HFFc6 (cell line): ENCODE measurements around the gene REXO1. TPM values are rescaled to one million over a fixed set of nuclear protein-coding genes. Genes with fewer than 3 reads are reported as not detected.

Source experiments
- DNase-seq: peaks from one replicate; pipeline ENCODE4 v3.0.0-alpha.2; 2018
- H3K27ac Mint-ChIP-seq: 2 replicates; pipeline ENCODE4 v1.8.0; 2020; ENCODE audit warnings: mild to moderate bottlenecking, mixed read lengths
- H3K27me3 Mint-ChIP-seq: 2 replicates; pipeline ENCODE4 v1.8.0; 2021; ENCODE audit warnings: mild to moderate bottlenecking, moderate library complexity, mixed read lengths; ENCODE audit not compliant: insufficient read depth
- H3K36me3 Mint-ChIP-seq: 2 replicates; pipeline ENCODE4 v1.8.0; 2021; ENCODE audit warnings: low read depth, mixed read lengths
- H3K4me1 Mint-ChIP-seq: 2 replicates; pipeline ENCODE4 v1.8.0; 2020; ENCODE audit warnings: low read depth, mixed read lengths
- H3K4me3 Mint-ChIP-seq: 2 replicates; pipeline ENCODE4 v1.8.0; 2020; ENCODE audit warnings: mild to moderate bottlenecking, moderate library complexity, mixed read lengths
- H3K9me3 Mint-ChIP-seq: 2 replicates; pipeline ENCODE4 v1.8.0; 2020; ENCODE audit warnings: mild to moderate bottlenecking, mixed read lengths
- long read RNA-seq: library from polyadenylated mRNA; unstranded; transcript quantifications from one replicate; pipeline ENCODE4 v2.0.0, GENCODE V29; 2019
- total RNA-seq, 6 experiments: library from RNA; stranded (reverse); fragmentation: NEBNext Ultra II Directional; extraction: Animal tissue kit (Norgen Biotek cat#: 25700); gene quantifications; 2 replicates in 1 of 6; 3 replicates in 5 of 6; pipeline ENCODE4 v1.2.3, GENCODE V29; 2021
- TF ChIP-seq, protein P1 (sequence below): fragments of 200-600 bp; sonication (generic); IDR thresholded peaks from 2 replicates; pipeline ENCODE4 v1.5.0; 2021; ENCODE audit warnings: antibody characterized with exemption, mild to moderate bottlenecking

Gene REXO1, protein sequence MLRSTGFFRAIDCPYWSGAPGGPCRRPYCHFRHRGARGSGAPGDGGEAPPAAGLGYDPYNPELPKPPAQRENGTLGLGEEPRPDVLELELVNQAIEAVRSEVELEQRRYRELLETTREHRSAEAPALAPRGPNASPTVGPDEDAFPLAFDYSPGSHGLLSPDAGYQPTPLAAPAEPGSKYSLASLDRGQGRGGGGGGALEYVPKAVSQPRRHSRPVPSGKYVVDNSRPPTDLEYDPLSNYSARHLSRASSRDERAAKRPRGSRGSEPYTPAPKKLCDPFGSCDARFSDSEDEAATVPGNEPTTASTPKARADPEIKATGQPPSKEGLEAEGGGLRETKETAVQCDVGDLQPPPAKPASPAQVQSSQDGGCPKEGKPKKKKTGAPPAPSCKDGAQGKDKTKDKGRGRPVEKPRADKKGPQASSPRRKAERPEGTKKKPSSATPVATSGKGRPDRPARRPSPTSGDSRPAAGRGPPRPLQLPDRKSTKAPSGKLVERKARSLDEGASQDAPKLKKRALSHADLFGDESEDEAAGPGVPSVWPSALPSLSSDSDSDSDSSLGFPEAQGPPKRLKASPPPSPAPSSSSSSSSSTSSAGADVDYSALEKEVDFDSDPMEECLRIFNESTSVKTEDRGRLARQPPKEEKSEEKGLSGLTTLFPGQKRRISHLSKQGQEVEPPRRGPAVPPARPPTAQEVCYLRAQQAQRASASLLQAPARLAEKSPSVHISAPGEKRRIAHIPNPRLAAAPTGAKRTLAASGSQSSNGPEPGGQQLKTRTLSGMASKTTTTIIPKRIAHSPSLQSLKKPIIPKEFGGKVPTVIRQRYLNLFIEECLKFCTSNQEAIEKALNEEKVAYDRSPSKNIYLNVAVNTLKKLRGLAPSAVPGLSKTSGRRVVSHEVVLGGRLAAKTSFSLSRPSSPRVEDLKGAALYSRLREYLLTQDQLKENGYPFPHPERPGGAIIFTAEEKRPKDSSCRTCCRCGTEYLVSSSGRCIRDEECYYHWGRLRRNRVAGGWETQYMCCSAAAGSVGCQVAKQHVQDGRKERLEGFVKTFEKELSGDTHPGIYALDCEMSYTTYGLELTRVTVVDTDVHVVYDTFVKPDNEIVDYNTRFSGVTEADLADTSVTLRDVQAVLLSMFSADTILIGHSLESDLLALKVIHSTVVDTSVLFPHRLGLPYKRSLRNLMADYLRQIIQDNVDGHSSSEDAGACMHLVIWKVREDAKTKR
- total RNA-seq: 10 to 100 TPM; 32.9 to 38.2 (median 34.6) TPM
- long read RNA-seq, partial matches to known transcripts: 2 of 3 reads
- long read RNA-seq, other reads (novel, unspliced or antisense): 1 of 3 reads

GRCh38 chr19:1848399-1849131 lies at the start of gene REXO1:
TSS of gene REXO1 (minus strand) at chr19:1848483. CDS start at chr19:1848358, 125 bp downstream.
- H3K4me3 Mint-ChIP-seq: peak within 1 kb of the TSS; percentile 98
- peak within 1 kb of the TSS; percentile 98 for H3K27ac Mint-ChIP-seq
- peaks cover 9% of the 10 kb centered on the region for H3K36me3 Mint-ChIP-seq
- peak; percentile 88 for DNase-seq
- TF ChIP-seq, protein P1, sequence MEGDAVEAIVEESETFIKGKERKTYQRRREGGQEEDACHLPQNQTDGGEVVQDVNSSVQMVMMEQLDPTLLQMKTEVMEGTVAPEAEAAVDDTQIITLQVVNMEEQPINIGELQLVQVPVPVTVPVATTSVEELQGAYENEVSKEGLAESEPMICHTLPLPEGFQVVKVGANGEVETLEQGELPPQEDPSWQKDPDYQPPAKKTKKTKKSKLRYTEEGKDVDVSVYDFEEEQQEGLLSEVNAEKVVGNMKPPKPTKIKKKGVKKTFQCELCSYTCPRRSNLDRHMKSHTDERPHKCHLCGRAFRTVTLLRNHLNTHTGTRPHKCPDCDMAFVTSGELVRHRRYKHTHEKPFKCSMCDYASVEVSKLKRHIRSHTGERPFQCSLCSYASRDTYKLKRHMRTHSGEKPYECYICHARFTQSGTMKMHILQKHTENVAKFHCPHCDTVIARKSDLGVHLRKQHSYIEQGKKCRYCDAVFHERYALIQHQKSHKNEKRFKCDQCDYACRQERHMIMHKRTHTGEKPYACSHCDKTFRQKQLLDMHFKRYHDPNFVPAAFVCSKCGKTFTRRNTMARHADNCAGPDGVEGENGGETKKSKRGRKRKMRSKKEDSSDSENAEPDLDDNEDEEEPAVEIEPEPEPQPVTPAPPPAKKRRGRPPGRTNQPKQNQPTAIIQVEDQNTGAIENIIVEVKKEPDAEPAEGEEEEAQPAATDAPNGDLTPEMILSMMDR: peak; percentile 98
- H3K27me3 Mint-ChIP-seq: peaks cover 4% of the 10 kb centered on the region
- peaks cover 32% of the 10 kb centered on the region for H3K4me1 Mint-ChIP-seq
- no peaks in the 10 kb centered on the region for H3K9me3 Mint-ChIP-seq

GRCh38 chr19:1896508-1896907 lies 48.2 kb upstream of the REXO1 start:
- Mint-ChIP-seq H3K9me3 (no peaks in the 10 kb centered on the region), H3K36me3 (no peaks in the 10 kb centered on the region), H3K4me1 (peaks cover 7% of the 10 kb centered on the region), H3K27me3 (no peaks in the 10 kb centered on the region), H3K27ac (no peak overlapping the region), H3K4me3 (no peak overlapping the region)
- TF ChIP-seq, protein P1: no peak
- no peak for DNase-seq

GRCh38 chr19:1893791-1894190 lies 45.5 kb upstream of the REXO1 start:
- H3K36me3 Mint-ChIP-seq: no peaks in the 10 kb centered on the region
- H3K27me3 Mint-ChIP-seq: peaks cover 2% of the 10 kb centered on the region
- no peak for DNase-seq
- H3K9me3 Mint-ChIP-seq: no peaks in the 10 kb centered on the region
- H3K27ac Mint-ChIP-seq: no peak overlapping the region
- TF ChIP-seq, protein P1: no peak
- peaks cover 7% of the 10 kb centered on the region for H3K4me1 Mint-ChIP-seq
- no peak overlapping the region for H3K4me3 Mint-ChIP-seq

- Mint-ChIP-seq H3K27ac (no peak overlapping the region), H3K36me3 (no peaks in the 10 kb centered on the region), H3K4me3 (no peak overlapping the region), H3K9me3 (no peaks in the 10 kb centered on the region), H3K4me1 (no peaks in the 10 kb centered on the region), H3K27me3 (peaks cover 2% of the 10 kb centered on the region)
- DNase-seq: no peak
- TF ChIP-seq, protein P1: no peak
Observed at GRCh38 chr19:1889907-1890306, 41.6 kb upstream of the REXO1 start.
